OCI-LY7 (cell line): ENCODE measurements around the gene CNDP2. TPM values are rescaled to one million over a fixed set of nuclear protein-coding genes. Genes with fewer than 3 reads are reported as not detected.

Source experiments
- BruUV-seq: library from RNA; stranded (reverse); fragments of 400-500 nt; replicated peaks from 2 replicates; lab custom pipeline; 2021; lab: Mats Ljungman, UMichigan
- CTCF ChIA-PET: fragments of 300-600 bp; sonication (Branson Sonifier 250); formaldehyde crosslinking; loops from one replicate; lab custom pipeline; 2022; ENCODE audit warnings: antibody characterized with exemption; ENCODE audit not compliant: unreplicated experiment; lab: Charles Lee
- POLR2A ChIA-PET: fragments of 300-600 bp; sonication (Branson Sonifier 250); formaldehyde crosslinking; loops from one replicate; lab custom pipeline; 2022; ENCODE audit warnings: antibody characterized with exemption; lab: Charles Lee
- DNase-seq: peaks from one replicate; pipeline ENCODE4 v3.0.0-alpha.2; 2015; ENCODE audit warnings: low spot score
- H2AFZ ChIP-seq: fragments of 200-600 bp; sonication (generic), shearing (Covaris generic); 2 replicates; pipeline ENCODE4 v1.6.1; 2014; ENCODE audit warnings: mild to moderate bottlenecking, antibody characterized with exemption, low read length, moderate library complexity
- H3K27ac ChIP-seq: fragments of 200-600 bp; sonication (generic); 2 replicates; pipeline ENCODE4 v1.5.1; 2014; ENCODE audit warnings: mixed run types, low read depth, mild to moderate bottlenecking, moderate library complexity, low read length, inconsistent platforms; ENCODE audit not compliant: poor library complexity, severe bottlenecking
- H3K36me3 ChIP-seq: fragments of 200-600 bp; sonication (generic); 2 replicates; pipeline ENCODE4 v1.6.1; 2014; ENCODE audit warnings: mild to moderate bottlenecking, antibody characterized with exemption, low read length, moderate library complexity, mixed read lengths; ENCODE audit not compliant: insufficient read depth
- H3K4me1 ChIP-seq: fragments of 200-600 bp; sonication (generic); 2 replicates; pipeline ENCODE4 v1.5.1; 2014; ENCODE audit warnings: mild to moderate bottlenecking, low read length; ENCODE audit not compliant: insufficient read depth, poor library complexity, severe bottlenecking
- H3K4me2 ChIP-seq: fragments of 200-600 bp; sonication (generic); 2 replicates; pipeline ENCODE4 v1.6.1; 2014; ENCODE audit warnings: mild to moderate bottlenecking, low read length
- H3K4me3 ChIP-seq: fragments of 200-600 bp; sonication (generic); 2 replicates; pipeline ENCODE4 v1.5.1; 2014; ENCODE audit warnings: mild to moderate bottlenecking, low read depth, low read length; ENCODE audit not compliant: poor library complexity, severe bottlenecking
- H3K79me2 ChIP-seq: fragments of 200-600 bp; sonication (generic); 2 replicates; pipeline ENCODE4 v1.6.1; 2016; ENCODE audit warnings: low read depth, mild to moderate bottlenecking, low read length, moderate library complexity, mixed read lengths; ENCODE audit not compliant: insufficient read depth
- H3K9me2 ChIP-seq: fragments of 200-600 bp; sonication (generic); 2 replicates; pipeline ENCODE4 v1.6.1; 2016; ENCODE audit warnings: mild to moderate bottlenecking, low read length, mixed read lengths; ENCODE audit not compliant: insufficient read depth
- H3K9me3 ChIP-seq: fragments of 200-600 bp; sonication (generic); 2 replicates; pipeline ENCODE4 v1.6.1; 2014; ENCODE audit warnings: mild to moderate bottlenecking, mixed run types, low read length, mixed read lengths
- H4K20me1 ChIP-seq: fragments of 200-600 bp; sonication (generic); 2 replicates; pipeline ENCODE4 v1.6.1; 2014; ENCODE audit warnings: mild to moderate bottlenecking, antibody characterized with exemption, low read length, moderate library complexity, mixed read lengths; ENCODE audit not compliant: insufficient read depth
- EZH2phosphoT487 ChIP-seq: fragments of 200-600 bp; sonication (generic); IDR thresholded peaks from 2 replicates; pipeline ENCODE4 v1.6.1; 2018; ENCODE audit warnings: low read depth, borderline replicate concordance, mild to moderate bottlenecking, mixed run types, antibody characterized with exemption, low read length, moderate library complexity, mixed read lengths
- intact Hi-C: fragments of 100-400 bp; cut with micrococcal nuclease; formaldehyde crosslinking; loops from one replicate; pipeline ENCODE4 v1.10.0; 2022; ENCODE audit not compliant: unreplicated experiment
- total RNA-seq, 2 experiments: library from RNA; depleted of rRNA in 1 of 2; stranded (reverse); fragments of >200 nt in 1 of 2; shearing (Covaris generic) in 1 of 2; gene quantifications; 2 replicates each; pipeline ENCODE4 v1.2.3, GENCODE V29; 2014 to 2022
- TF ChIP-seq, protein P1 (sequence below): fragments of 200-600 bp; sonication (generic); conservative IDR thresholded peaks from 2 replicates; pipeline ENCODE4 v1.5.1; 2014; ENCODE audit warnings: mild to moderate bottlenecking, antibody characterized with exemption, low read length, moderate library complexity, mixed read lengths

Gene CNDP2
- total RNA-seq, 2 experiments from 2014 or later: 28.5 to 94.8 TPM

DNA sequence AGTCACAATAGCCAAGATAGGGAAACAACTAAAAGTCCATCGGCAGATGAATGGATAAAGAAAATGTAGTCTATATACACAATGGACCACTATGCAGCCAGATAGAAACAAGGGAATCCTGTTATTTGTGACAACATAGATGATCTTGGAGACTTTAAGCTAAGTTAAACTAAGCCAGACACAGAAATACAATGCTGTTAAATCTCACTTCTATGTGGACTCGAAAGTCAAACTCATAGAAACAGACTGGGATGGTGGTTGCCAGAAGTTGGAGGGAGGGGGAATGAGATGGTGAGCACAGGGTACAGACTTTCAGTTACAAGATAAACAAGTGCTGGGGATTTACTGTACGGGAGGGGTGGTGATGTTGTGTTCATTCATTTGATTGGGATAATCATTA lies 32.8 kb downstream of the CNDP2 start:
- Histone ChIP-seq H2AFZ (no peak overlapping the region), H3K79me2 (no peaks in the 10 kb centered on the region), H3K4me3 (no peak overlapping the region), H3K9me2 (no peaks in the 10 kb centered on the region), H3K36me3 (no peaks in the 10 kb centered on the region), H3K9me3 (no peaks in the 10 kb centered on the region), H4K20me1 (no peaks in the 10 kb centered on the region), H3K4me2 (no peak overlapping the region), H3K27ac (no peak overlapping the region), H3K4me1 (no peaks in the 10 kb centered on the region)
- DNase-seq: no peak
- no peak for TF ChIP-seq EZH2phosphoT487
- TF ChIP-seq, protein P1, sequence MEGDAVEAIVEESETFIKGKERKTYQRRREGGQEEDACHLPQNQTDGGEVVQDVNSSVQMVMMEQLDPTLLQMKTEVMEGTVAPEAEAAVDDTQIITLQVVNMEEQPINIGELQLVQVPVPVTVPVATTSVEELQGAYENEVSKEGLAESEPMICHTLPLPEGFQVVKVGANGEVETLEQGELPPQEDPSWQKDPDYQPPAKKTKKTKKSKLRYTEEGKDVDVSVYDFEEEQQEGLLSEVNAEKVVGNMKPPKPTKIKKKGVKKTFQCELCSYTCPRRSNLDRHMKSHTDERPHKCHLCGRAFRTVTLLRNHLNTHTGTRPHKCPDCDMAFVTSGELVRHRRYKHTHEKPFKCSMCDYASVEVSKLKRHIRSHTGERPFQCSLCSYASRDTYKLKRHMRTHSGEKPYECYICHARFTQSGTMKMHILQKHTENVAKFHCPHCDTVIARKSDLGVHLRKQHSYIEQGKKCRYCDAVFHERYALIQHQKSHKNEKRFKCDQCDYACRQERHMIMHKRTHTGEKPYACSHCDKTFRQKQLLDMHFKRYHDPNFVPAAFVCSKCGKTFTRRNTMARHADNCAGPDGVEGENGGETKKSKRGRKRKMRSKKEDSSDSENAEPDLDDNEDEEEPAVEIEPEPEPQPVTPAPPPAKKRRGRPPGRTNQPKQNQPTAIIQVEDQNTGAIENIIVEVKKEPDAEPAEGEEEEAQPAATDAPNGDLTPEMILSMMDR: no peak
- intact Hi-C loops: no loop called here
- ChIA-PET POLR2A (no interaction called here), CTCF (no interaction called here)
- BruUV-seq: no TSS peak

DNA sequence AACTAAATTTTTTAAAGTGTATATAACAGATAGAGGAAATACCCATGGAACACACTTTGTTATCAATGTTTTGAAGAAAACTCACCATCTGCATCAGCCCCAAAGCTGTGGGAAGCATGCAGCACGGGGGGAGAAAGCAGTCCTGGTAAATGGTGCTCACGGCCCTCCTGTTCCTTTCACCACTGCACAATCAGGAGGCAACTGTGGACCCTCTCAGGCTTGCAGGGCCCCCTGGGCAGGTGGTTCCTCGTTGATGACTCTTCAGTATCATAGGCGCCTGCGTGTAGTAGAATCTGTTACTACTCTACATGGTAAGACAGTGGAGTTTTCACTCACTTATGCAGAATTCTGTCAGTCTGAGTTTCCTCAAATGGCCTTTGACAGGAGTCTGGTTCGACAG lies 33.2 kb downstream of the CNDP2 start:
- intact Hi-C loops: no loop called here
- Histone ChIP-seq H3K79me2 (no peaks in the 10 kb centered on the region), H2AFZ (no peak overlapping the region), H4K20me1 (no peaks in the 10 kb centered on the region), H3K9me3 (no peaks in the 10 kb centered on the region), H3K9me2 (no peaks in the 10 kb centered on the region), H3K4me3 (no peak overlapping the region), H3K4me1 (no peaks in the 10 kb centered on the region), H3K36me3 (no peaks in the 10 kb centered on the region), H3K27ac (no peak overlapping the region), H3K4me2 (no peak overlapping the region)
- TF ChIP-seq EZH2phosphoT487: no peak
- TF ChIP-seq, protein P1: no peak
- DNase-seq: no peak
- BruUV-seq: no TSS peak
- ChIA-PET CTCF (no interaction called here), POLR2A (no interaction called here)

DNA sequence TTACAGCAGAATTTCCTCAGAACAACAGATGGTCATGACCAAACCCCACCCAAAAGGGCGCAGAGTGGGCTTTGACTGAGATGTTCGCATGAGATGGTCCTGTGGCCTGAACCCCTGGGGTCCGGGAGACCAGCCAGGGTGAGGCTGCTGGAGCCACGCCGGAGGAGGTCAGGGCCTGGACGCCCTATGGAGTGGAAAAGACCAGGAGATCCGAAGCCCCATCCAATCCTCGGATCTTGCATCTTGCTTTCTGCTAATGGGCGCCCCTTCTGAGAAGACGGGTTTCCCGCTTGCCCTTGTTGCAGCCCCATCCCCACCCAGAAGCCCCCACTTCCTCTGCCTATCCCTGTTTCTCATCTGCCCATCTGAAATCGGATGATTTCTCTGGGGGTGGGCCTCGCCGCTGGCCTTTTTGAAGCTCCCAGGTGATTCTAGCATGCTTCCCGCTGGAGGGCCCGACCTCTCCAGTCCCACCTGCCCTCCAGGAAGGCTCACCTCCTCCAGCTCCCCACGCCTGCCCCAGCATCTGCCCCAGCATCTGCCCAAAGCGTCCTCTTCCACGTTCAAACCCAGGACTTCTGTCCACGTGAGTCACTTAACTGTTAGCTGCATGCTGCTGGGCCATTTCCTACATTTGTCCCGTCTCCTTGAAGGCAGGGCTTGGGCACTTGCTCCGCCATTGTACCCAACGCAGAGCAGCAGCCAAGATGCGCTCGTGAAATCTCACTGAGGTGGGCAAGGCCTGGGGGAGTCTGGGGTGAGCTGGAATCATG lies 33.8 kb downstream of the CNDP2 start:
- no TSS peak for BruUV-seq
- no peak overlapping the region for H3K27ac ChIP-seq

More for the DNA sequence above, 33.8 kb downstream of the CNDP2 start:
- no peak for DNase-seq
- intact Hi-C loops: no loop called here
- no peaks in the 10 kb centered on the region for H3K9me2 ChIP-seq
- CTCF ChIA-PET: no interaction called here
- no peaks in the 10 kb centered on the region for H3K79me2 ChIP-seq
- no peak overlapping the region for H2AFZ ChIP-seq
- no peaks in the 10 kb centered on the region for H3K9me3 ChIP-seq
- TF ChIP-seq, protein P1: no peak
- TF ChIP-seq EZH2phosphoT487: no peak
- H3K4me3 ChIP-seq: no peak overlapping the region
- no peaks in the 10 kb centered on the region for H3K36me3 ChIP-seq
- no peaks in the 10 kb centered on the region for H4K20me1 ChIP-seq
- POLR2A ChIA-PET: no interaction called here
- no peaks in the 10 kb centered on the region for H3K4me1 ChIP-seq
- no peak overlapping the region for H3K4me2 ChIP-seq
